Activated CD4-positive, alpha-beta T cell treated with anti-CD3 and anti-CD28 coated beads, Interleukin-2, amount 50 U/mL, for 48 hours (primary cell): Measurements from ENCODE around the gene DLG1.
"Not testable (repeated sequence)": the region's sequence is repeated elsewhere in the genome, so short reads cannot be mapped to it uniquely, and the experiment has no call there.

Source experiments
- DNase-seq, 2 experiments: peaks; one replicate each; pipeline ENCODE4 v3.0.0-alpha.2; 2020

Gene DLG1

DNA sequence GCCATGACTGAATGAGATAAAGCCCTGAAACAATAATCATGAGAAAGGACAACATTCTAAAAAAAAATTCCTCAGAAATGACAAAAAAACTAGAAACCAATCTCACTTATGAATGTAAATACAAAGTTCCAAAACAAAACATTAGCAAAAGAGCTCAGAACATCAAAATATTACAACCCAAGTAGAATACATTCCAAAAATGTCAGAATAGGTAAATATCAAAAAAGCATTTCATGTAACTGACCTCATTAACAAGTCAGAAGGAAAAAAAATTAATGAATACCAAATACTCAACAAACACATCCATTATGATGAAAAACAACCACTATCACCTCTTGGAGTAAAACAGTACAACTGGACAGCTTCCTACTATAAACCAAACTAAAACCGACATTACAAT, 93.1 kb downstream of the DLG1 start:
- no peak for DNase-seq

DNA sequence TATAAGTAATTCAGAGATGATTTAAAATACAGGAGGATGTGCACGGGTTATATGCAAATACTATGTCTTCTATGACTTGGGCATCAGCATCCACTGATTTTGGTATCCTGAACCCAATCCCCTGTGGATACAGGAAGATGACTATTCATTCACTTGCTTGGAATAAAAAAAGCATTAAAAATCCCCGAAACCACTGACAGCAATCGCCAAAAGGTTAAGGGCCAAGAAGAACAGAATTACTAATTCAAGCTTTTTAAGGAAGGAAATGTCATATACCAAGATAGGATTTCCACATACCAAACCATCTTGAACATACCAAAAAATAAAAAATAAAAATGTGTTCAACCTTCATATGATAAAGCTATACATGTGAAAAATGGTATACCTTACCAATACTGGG, 93.7 kb downstream of the DLG1 start:
- DNase-seq: no peak

DNA sequence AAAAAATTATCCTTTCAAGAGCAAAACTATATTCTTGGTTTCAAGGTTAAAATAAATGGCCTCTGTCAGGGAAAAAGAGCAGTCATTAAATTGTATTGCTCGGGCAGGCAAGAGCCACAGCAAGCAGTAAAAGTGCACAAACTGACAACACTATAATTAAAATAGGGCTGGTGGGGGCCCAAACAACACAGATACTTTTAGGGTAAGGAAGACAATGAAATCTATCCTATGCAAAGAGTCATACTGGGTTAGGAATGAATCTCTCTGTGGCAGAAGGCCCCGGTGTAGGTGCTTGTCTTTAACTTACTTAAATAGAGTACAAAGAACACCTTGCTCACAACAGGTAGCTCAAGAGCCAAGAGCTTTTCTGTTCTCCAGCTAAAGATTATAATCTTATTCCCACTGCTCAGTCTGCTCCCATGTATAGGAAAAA, 94.7 kb downstream of the DLG1 start:
- no peak for DNase-seq

DNA sequence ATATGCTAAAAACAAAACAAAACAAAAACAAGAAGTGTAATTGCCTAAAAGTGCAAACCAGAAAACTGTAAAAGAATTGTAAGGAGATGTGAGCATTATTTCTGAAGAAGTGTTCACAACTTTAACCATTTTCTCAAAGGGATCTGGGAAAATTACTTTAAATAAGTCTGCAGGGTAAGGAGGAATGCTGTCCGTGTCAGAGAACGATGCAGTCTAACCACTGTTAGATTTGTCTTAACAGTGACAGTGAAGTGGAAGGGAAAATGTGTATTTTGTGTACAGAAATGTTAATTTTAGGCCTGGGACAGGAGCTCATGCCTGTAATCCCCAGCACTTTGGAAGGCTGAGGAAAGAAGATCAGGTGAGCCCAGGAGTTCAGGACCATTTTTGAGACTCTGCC, 95.7 kb downstream of the DLG1 start:
- no peak for DNase-seq

DNA sequence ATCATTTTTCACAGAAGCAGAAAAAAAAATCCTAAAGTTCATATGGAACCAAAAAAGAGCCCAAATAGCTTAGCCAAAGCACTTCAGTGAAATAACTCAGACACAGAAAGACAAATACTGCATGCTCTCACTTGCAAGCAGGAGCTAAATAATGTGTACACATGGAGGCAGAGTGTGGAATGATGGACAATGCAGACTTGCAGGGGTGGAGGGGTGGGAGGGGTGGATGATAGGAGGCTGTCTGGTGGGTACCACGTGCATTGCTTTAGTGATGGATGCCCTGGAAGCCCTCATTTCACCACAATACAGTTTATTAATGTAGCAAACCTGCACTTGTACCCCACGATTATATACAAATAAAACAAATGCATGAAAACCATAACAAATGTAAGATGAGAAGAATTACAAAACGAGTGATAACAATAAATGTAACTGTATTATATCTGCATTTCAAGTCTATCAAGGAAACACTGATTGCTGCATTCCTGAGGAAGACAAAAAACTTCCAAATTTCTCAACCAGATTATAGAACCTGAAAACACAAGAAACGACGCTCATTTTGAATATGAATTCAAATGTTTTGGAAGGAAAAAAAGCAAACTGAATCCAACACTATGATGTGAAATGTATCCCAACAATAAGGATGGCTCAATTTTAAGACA, 96.5 kb downstream of the DLG1 start:
- DNase-seq: no peak

DNA sequence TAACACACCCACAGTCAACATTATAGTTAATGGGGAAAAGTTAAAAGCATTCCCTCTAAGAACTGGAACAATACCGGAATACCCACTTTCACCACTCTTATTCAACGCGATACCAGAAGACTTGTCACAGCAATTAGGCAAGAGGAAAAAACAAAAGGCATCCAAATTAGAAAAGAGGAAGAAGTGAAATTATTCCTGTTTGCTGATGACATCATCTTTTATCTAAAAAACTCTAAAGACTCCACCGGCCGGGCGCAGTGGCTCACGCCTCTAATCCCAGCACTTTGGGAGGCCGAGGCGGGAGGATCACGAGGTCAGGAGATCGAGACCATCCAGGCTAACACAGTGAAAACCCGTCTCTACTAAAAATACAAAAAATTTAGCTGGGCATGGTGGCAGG, 97.6 kb downstream of the DLG1 start:
- DNase-seq: not testable (repeated sequence)

DNA sequence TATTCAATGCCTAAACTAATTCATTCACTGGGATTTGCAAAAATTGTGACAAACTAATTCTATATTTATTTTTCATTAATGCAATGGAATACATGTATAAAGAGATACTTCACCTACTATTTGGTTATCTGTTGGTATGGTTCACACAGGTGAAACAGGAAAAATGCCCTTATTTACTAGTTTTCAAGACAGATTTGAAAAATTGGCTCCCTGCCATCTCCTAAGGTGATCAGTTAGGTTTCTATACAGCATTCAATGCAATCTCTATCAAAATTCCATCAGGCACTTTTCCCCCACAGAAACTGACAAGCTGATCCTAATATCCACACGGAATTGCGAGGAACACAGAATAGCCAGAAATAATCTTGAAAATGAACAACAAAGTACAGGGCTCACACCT, 101.1 kb downstream of the DLG1 start:
- no peak for DNase-seq

DNA sequence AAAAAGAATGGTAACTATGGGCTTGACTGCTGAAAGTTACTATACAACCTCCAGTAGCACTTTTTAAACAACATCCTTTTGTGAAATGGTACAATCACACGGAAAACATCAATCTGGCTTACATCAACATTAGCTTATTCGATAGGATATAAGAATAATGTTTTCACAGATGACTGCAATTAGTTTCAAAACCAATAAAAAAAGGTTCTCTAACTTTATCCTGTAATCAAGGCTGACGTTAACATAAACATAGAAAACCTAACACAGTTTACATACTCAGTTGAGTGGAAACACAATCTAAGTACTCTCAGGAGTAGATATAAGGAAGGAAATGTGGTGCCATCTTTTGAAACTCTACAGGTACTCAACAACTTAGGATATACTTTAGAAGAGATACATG, 102.2 kb downstream of the DLG1 start:
- no peak for DNase-seq

DNA sequence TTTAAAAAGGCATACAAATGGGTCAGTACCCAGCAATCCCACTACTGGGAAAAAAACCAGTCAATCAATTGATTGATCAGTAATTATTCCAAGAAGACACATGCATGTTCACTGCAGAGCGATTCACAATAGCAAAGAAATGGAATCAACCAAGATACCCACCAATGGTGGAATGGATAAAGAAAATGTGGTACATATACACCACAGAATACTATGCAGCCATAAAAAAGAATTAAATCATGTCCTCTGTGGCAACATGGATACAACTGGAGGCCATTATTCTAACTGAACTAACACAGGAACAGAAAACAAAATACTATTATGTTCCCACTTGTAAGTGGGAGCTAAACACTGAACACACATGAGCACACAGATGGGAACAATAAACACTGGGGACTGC, 103.1 kb downstream of the DLG1 start:
- DNase-seq: no peak

DNA sequence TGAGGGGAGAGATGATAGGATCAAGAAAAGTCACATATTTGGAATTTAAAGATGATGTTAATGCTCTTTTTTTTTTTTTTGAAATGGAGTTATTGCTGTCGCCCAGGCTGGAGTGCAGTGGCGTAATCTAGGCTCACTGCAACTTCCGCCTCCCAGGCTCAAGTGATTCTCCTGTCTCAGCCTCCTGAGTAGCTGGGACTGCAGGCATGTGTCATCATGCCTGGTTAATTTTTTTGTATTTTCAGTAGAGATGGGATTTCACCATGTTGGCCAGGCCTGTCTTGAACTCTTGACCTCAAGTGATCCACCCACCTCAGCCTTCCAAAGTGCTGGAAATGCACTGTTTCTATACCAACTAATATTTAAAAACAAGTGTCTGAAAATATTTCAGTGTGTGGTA, 104.7 kb downstream of the DLG1 start:
- DNase-seq: not testable (repeated sequence)

DNA sequence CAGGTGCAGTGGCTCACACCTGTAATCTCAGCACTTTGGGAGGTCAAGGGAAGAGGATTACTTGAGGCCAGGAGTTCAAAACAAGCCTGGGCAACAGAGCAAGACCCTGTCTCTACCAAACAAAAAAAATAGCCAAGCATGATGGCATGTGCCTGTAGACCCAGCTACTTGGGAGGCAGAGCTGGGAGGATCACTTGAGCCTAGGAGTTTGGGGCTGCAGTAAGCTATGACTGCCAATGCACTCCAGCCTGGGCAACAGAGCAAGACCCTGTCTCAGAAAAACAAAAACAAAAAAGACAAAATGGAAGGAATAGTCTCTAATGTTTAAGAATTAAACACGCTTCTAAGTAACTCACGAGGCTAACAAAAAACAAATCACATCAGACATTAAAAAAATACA, 106.5 kb downstream of the DLG1 start:
- no peak for DNase-seq

DNA sequence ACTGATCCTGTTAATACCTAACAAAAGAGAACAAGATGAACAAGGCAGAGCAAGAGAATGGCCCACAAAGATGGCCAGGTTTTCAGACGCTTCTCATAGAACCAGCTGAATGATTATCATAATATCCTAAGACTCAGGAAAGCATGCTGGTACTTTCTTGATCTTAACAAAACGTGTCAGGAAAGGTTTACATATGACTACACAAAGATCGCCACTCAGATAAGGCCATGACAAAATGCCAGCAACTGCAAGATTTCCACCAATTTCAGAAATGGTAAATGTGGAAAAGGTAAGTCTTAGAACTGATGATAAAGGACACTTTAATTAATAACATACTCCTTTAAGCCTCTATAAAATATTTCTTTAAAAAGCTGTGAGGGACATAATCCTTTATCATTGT, 108.8 kb downstream of the DLG1 start:
- DNase-seq: no peak

DNA sequence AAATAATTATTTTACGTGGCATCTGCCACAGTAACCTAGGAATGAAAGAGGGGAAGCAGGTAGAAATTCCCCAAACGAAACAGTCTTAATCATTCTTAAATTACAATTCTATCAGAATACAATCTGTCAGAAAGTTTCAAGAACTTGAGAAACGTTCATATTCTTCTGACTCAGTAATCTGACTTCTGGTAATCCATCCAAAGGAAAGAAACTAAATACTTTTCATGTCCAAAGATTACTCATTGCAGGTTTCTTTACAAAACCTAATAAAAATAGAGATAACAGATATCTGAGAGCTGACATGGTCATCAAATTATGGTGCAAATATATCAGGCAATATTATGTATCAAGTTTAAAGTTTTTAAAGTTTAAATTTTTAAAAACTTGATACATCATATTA, 109.4 kb downstream of the DLG1 start:
- DNase-seq: no peak

DNA sequence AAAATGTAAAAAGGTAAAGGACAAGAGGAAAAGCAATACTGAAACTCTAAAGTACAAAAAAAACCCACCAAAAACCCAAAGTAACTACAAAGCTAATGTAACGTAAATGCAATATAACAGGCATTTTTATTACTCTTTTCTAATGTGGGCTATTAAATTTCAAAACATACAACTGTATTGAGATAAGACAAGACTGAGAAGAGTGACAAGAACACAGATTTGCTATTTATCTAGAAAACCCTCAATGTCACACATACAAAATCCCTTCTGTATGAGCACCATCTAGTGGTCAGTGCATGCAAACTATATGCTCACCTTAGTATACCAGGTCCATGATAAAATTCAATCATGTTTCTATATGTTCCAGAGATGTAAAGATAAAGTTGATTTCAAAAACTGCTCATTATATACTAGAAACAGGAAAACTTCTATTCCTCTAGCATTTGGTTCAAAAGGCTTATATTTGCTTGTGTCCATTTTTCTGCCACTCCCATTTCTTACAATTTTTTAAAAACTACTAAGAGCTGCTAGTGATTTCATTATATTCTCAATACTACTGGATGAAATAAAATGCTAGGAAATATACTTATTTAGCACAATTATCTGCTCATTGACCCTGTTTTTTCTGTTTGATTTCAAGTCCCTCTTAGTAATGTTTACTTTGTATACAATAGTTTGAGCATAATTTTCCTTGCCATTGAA, 111.4 kb downstream of the DLG1 start:
- DNase-seq: no peak

DNA sequence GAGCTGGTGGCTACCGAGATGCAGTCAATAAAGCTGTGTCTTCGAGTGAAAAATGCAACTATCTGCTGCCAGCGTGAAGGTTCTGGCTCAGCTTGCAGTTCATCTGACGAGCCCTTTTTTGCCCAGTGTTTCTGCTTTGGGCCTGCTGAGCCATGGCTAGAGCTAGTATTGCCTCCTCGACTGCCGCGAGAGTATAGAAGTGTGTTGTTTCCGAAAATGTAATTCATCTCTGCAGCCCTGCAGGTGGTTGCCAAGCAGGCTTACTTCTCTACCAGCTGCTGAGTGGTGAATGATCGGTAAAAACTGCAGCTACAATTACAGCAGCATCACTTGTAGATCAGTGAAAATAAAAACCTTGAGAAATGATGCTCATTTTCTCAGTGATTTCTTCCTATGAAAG, 114.8 kb downstream of the DLG1 start:
- DNase-seq: no peak

DNA sequence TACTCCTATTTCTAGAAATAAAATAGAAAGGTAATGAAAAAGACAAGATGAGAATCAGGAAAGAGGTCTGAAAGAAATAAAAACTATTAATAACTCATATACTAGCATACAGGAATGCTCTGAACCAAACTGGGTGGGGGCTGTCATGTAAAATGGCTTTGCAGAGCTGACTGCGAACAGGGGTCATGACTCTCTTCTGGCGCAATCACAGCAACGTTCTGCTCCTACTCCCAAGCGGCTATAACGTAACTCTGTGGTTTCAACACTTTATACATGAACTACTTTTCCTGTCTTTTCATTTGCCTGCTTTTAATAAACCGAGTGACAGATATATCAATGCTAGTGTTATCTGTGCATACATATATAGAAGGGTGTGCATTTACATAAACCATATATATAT, 116.7 kb downstream of the DLG1 start:
- no peak for DNase-seq

DNA sequence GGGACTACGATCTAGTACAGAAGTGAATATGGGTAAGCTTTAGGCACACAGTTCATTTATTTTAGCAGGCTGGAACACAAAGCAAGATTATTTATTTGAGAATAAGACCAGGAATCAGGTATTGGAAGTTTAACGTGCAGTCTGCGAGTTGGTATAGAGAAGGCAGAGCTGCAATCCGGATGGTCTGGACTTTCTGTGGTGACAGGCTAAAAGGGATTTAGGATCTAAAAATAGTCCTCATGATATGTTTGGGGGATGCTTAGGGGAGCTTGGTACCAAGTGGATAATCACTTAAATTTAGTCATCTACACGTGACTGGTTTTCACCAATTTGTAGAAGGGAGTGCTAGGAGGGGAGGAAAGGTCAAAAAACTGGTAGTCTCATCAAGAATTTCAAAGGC, 119.4 kb downstream of the DLG1 start:
- no peak for DNase-seq

DNA sequence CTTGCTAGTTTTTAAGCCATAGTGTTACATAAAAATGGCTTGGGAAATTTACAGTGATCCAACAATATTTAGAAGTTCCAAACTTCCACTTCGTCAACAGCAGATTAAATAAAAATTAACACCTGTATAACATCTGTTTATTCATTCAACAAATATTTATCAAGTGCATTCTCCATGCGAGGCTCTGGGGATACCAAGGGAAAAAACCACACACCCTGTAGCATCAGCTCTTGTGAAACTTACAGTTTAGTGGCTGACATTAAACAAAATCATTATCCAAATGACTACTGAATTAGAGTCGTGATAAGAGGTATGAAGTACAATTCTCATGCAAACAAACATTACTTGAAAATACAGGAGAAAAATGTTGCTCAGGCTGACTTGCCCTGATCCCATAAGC, 122.9 kb downstream of the DLG1 start:
- no peak for DNase-seq

DNA sequence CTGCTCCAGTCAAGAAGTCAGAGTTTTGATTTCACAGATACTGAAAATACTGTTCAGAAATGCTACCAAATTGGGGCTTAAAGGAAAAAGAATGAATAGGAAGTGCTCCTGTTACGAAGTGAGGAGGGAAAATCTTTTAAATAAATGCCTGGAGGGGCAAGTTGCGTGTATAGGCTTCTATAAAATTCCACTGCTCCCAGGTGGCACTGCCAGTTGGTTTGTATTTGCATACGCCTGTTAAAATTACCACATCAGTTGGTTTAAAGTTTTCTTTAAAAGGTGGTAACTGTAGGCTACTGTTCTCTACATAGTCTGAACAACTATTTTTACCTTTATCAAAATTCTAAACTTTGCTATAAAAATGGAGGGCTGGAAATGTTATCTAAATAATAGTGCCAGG, 123.5 kb downstream of the DLG1 start:
- no peak for DNase-seq

DNA sequence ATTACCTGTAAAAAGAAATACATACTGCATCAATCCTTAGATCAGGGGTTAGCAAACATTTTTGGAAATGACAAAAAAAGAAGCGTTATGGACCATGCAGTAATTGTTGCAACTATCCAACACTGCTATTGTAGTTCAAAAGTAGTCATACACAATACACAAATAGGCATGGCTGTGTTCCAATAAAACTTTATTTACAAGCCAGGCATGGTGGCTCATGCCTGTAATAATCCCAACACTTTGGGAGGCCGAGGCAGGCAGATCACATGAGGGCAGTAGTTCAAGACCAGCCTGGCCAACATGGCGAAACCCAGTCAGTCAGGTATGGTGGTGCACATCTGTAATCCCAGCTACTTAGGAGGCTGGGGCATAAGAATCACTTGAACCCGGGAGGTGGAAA, 124.8 kb downstream of the DLG1 start:
- DNase-seq: no peak

DNA sequence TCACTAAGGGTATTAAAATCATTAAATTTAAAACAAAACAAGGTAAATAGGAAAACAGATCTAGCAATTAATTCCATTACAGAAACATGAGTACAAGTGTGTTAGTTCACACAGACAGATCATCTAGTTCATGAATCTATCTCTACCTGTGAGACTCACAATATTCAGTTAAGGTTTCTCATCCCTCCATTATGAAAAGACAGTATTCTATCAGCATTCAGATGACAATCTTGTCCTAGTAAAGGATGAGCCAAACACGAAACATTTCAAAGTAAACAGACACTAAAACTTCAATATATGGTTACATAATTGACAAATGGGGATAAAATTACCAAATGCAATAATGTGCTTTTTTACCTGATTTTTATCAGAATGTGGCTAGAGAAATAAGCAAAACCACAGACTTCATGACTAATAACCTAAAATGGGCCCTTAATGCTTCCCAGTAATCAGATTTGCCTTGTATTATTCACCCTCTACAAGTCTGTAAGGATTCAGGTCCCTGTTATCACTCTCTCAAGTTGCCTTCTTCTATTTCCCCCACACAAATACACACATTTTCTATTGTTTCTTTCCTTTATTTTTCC, 126.8 kb downstream of the DLG1 start:
- no peak for DNase-seq

DNA sequence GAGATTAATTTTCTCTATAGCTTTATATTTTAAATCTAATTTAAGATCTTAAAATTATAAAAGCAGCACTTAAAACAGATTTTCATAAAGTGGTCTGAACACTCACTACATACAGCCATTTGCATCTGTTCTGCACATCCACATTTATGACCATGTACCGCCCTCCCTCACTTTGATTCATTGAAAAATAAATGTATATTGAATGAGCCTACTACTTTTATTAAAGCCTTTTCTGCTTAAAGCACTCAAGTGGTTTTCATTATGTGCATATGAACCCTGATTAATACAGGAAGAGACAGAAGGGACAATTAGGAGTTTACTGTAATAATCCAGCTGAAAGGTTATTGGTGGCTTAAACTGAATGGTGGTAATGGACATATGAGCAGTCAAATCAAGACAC, 129.4 kb downstream of the DLG1 start:
- DNase-seq: no peak

DNA sequence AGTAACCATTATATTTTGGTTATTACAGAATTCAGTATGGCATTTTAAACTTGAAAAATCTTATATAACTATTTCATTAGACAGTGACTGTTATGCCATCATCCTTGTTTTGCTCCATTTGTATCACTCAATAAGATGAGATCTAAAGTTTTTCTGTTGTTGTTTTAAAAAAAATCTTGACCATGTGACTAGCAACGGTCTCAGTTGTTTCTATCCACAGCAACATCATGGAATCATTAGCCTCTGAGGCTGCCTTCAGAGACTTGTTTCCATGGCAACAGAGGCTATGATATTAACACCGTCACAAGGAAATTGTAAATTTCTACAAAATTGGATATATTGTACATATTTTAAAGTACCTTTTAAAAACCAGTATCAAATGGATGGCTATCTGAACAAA, 129.8 kb downstream of the DLG1 start:
- DNase-seq: no peak

DNA sequence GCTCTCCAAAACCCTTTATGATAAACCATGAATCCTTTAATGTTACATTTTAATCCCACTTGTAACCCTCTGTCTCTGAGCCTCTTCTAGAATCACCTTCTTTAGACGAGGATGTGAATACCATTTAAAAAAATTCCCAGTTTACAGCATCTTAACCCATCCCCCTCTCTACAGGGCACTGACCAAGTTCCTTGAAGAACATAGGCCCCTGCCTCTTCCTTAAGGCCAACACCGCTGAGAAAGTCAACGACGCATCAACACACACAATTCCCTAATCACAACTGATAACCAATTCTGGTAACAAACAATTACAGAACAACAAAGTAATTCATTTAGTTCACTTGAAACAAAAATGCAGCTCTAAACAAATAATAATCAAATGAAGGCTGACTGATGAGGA, 130.3 kb downstream of the DLG1 start:
- no peak for DNase-seq

DNA sequence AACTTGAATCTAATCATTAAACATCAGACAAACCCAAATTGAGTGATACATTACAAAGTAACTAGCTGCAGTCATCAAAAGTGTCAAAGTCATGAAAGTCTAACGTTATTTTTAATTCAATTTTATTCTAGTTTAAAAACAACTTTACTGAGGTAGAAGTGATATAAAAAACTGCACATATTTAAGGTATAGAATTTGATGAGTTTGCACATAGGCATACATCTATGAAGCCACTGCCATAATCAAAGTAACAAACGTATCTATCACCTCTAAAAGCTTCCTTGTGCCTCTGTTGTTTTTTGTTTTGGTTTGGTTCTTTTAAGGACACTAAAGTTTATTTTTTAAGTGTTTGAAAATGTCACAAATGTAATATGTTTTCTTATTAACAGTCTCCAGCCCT, 130.9 kb downstream of the DLG1 start:
- no peak for DNase-seq
